PC-9 (cell line): ENCODE data around the gene SULT1C3. TPM values are rescaled to one million over a fixed set of nuclear protein-coding genes. Genes with fewer than 3 reads are reported as not detected.

Experiments
- BruUV-seq: library from RNA; stranded (reverse); fragments of 400-500 nt; replicated peaks from 2 replicates; lab custom pipeline; 2021; lab: Mats Ljungman, UMichigan
- CTCF ChIA-PET: fragments of 300-600 bp; sonication (Branson Sonifier 250); formaldehyde crosslinking; loops from one replicate; lab custom pipeline; 2022; ENCODE audit warnings: antibody characterized with exemption; lab: Charles Lee
- POLR2A ChIA-PET: fragments of 300-600 bp; sonication (Branson Sonifier 250); formaldehyde crosslinking; loops from one replicate; lab custom pipeline; 2022; ENCODE audit warnings: antibody characterized with exemption; ENCODE audit not compliant: unreplicated experiment; lab: Charles Lee
- DNase-seq, 2 experiments: peaks; one replicate each; pipeline versions ENCODE4 v3.0.0 to v3.0.0-alpha.2; 2015 to 2022; ENCODE audit warnings: mixed read lengths in 1 of 2
- H2AFZ ChIP-seq: fragments of 200-600 bp; sonication (generic); 2 replicates; pipeline ENCODE4 v1.8.1; 2017; ENCODE audit warnings: antibody characterized with exemption
- H3F3A ChIP-seq: fragments of 200-600 bp; sonication (generic); 2 replicates; pipeline ENCODE4 v1.8.1; 2017; ENCODE audit warnings: antibody characterized with exemption, mild to moderate bottlenecking, low read depth; ENCODE audit not compliant: insufficient read depth
- H3K27ac ChIP-seq: fragments of 200-600 bp; sonication (generic); 2 replicates; pipeline ENCODE4 v1.6.1; 2016; ENCODE audit warnings: mixed run types
- H3K27me3 ChIP-seq: fragments of 200-600 bp; sonication (generic); 2 replicates; pipeline ENCODE4 v1.6.1; 2016; ENCODE audit warnings: low read depth, mixed run types; ENCODE audit not compliant: insufficient read depth
- H3K36me3 ChIP-seq: fragments of 200-600 bp; sonication (generic); 2 replicates; pipeline ENCODE4 v1.6.1; 2016; ENCODE audit warnings: low read depth, mixed run types
- H3K4me1 ChIP-seq: fragments of 200-600 bp; sonication (generic); replicated peaks from 2 replicates; pipeline ENCODE4 v1.6.1; 2016; ENCODE audit warnings: mixed run types; ENCODE audit not compliant: insufficient read depth
- H3K4me2 ChIP-seq: fragments of 200-600 bp; sonication (generic); 2 replicates; pipeline ENCODE4 v1.6.1; 2017; ENCODE audit warnings: mixed run types
- H3K4me3 ChIP-seq: fragments of 200-600 bp; sonication (generic); 2 replicates; pipeline ENCODE4 v1.6.1; 2016; ENCODE audit warnings: mixed run types
- H3K79me2 ChIP-seq: fragments of 200-600 bp; sonication (generic); 2 replicates; pipeline ENCODE4 v1.6.1; 2017; ENCODE audit warnings: low read depth, mixed run types
- H3K9me2 ChIP-seq: fragments of 200-600 bp; sonication (generic); 2 replicates; pipeline ENCODE4 v1.8.1; 2017; ENCODE audit warnings: mild to moderate bottlenecking; ENCODE audit not compliant: insufficient read depth
- H3K9me3 ChIP-seq: fragments of 200-600 bp; sonication (generic); 2 replicates; pipeline ENCODE4 v1.8.1; 2016; ENCODE audit warnings: low read depth; ENCODE audit not compliant: insufficient read depth
- H4K20me1 ChIP-seq: fragments of 200-600 bp; sonication (generic); 2 replicates; pipeline ENCODE4 v1.8.1; 2017; ENCODE audit not compliant: insufficient read depth
- EZH2 ChIP-seq: fragments of 200-600 bp; sonication (generic); IDR thresholded peaks from 2 replicates; pipeline ENCODE4 v1.8.0; 2017; ENCODE audit warnings: antibody characterized with exemption, low read depth
- intact Hi-C: fragments of 100-400 bp; cut with micrococcal nuclease; formaldehyde crosslinking; loops from one replicate; pipeline ENCODE4 v1.10.0; 2022; ENCODE audit not compliant: unreplicated experiment
- total RNA-seq: library from RNA; stranded (reverse); gene quantifications from 2 replicates; pipeline ENCODE4 v1.2.3, GENCODE V29; 2021
- TF ChIP-seq, protein P1 (sequence below): fragments of 200-600 bp; sonication (generic); conservative IDR thresholded peaks from 2 replicates; pipeline ENCODE4 v1.6.1; 2017; ENCODE audit warnings: mixed run types, antibody characterized with exemption, mild to moderate bottlenecking, moderate library complexity

SULT1C3 gene
- total RNA-seq, 1 experiment from 2014 or later: not detected

DNA sequence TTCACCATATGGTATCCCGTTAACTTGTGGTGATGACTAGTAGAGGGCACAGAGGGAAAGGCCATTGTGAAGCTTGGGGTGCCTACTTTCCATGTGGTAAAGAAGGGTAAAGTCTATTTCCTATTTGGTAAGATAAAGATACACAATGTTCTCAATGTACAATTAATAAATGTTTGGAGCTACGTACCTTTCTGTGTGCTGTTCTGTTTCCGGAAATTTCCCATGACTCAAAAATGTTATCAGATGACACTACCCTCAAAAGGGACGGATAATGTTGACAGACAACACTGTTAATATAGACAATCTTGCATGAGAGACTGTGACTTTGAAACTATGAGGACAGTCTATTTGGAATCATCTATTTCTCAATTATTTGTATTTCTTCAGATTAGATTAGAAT, 4.2 kb upstream of the SULT1C3 start:
- no peak for DNase-seq
- BruUV-seq: no TSS peak
- Histone ChIP-seq H3K27me3 (no peaks in the 10 kb centered on the region), H3F3A (no peaks in the 10 kb centered on the region), H3K4me3 (no peak overlapping the region), H4K20me1 (no peaks in the 10 kb centered on the region), H3K4me2 (no peak overlapping the region), H3K27ac (no peak overlapping the region), H3K79me2 (no peaks in the 10 kb centered on the region), H3K36me3 (no peaks in the 10 kb centered on the region), H3K9me2 (no peaks in the 10 kb centered on the region), H3K9me3 (peaks cover 6% of the 10 kb centered on the region; the same call in 1 of the 2 replicates), H2AFZ (no peak overlapping the region), H3K4me1 (no peaks in the 10 kb centered on the region)
- CTCF ChIA-PET: no interaction called here
- TF ChIP-seq, protein P1, sequence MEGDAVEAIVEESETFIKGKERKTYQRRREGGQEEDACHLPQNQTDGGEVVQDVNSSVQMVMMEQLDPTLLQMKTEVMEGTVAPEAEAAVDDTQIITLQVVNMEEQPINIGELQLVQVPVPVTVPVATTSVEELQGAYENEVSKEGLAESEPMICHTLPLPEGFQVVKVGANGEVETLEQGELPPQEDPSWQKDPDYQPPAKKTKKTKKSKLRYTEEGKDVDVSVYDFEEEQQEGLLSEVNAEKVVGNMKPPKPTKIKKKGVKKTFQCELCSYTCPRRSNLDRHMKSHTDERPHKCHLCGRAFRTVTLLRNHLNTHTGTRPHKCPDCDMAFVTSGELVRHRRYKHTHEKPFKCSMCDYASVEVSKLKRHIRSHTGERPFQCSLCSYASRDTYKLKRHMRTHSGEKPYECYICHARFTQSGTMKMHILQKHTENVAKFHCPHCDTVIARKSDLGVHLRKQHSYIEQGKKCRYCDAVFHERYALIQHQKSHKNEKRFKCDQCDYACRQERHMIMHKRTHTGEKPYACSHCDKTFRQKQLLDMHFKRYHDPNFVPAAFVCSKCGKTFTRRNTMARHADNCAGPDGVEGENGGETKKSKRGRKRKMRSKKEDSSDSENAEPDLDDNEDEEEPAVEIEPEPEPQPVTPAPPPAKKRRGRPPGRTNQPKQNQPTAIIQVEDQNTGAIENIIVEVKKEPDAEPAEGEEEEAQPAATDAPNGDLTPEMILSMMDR: no peak
- no peak for TF ChIP-seq EZH2
- POLR2A ChIA-PET: no interaction called here
- intact Hi-C loops: no loop called here

DNA sequence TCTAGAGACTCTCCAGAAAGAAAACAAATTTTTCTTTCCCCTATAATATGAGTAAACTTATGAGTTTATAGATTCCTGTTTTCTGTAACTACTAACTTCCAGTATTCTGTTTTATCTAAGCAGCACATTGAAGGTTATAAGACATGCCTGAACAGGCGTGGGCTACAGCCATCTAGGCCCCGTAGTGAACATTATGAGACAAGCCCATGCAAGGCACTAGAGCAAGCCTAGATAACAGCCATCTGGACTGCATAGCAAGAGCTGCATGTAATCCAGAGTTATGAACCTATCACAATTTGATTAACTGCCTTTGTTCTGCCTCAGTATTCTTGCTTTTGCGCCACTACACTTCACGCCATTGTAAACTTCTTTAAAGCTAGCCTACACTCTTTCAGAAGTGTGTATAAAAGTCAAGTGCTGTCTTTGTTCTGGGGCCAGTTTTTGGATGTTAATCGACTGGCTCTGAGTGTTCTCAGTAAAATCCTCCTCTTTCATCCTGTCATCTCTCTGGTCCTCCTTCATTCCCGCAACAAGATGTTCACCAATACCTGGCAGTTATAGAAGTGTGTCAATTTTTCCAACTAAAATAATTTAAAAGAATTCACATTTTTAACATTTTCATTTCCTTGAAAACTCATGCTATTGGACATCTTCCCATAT, 3.0 kb upstream of the SULT1C3 start:
- no peak overlapping the region for H3K4me2 ChIP-seq
- intact Hi-C loops: no loop called here
- BruUV-seq: no TSS peak
- no peak for DNase-seq
- H3K27ac ChIP-seq: no peak overlapping the region
- H3K9me3 ChIP-seq: peaks cover 6% of the 10 kb centered on the region; the same call in 1 of the 2 replicates
- TF ChIP-seq, protein P1: no peak
- TF ChIP-seq EZH2: no peak
- ChIA-PET POLR2A (no interaction called here), CTCF (no interaction called here)
- no peaks in the 10 kb centered on the region for H4K20me1 ChIP-seq
- H3K27me3 ChIP-seq: no peaks in the 10 kb centered on the region
- H3F3A ChIP-seq: no peaks in the 10 kb centered on the region
- no peaks in the 10 kb centered on the region for H3K36me3 ChIP-seq
- no peaks in the 10 kb centered on the region for H3K9me2 ChIP-seq
- no peak overlapping the region for H2AFZ ChIP-seq
- no peak overlapping the region for H3K4me3 ChIP-seq
- no peaks in the 10 kb centered on the region for H3K79me2 ChIP-seq
- no peaks in the 10 kb centered on the region for H3K4me1 ChIP-seq

GRCh38 chr2:108240966-108241365, 1.2 kb downstream of the SULT1C3 start:
- H4K20me1 ChIP-seq: no peaks in the 10 kb centered on the region
- H3K9me2 ChIP-seq: no peaks in the 10 kb centered on the region
- H2AFZ ChIP-seq: no peak overlapping the region
- CTCF ChIA-PET: no interaction called here
- TF ChIP-seq, protein P1: no peak
- no peak for TF ChIP-seq EZH2
- intact Hi-C loops: no loop called here
- no peaks in the 10 kb centered on the region for H3K27me3 ChIP-seq
- no peak overlapping the region for H3K4me3 ChIP-seq
- H3K4me1 ChIP-seq: 0 out of 2 replicates have a peak, but pooled peaks cover 3% of the 10 kb centered on the region
- H3F3A ChIP-seq: no peaks in the 10 kb centered on the region
- no peak overlapping the region for H3K27ac ChIP-seq
- peaks cover 9% of the 10 kb centered on the region; the same call in 1 of the 2 replicates for H3K9me3 ChIP-seq
- POLR2A ChIA-PET: no interaction called here
- no peaks in the 10 kb centered on the region for H3K79me2 ChIP-seq
- H3K36me3 ChIP-seq: no peaks in the 10 kb centered on the region
- BruUV-seq: no TSS peak
- DNase-seq: no peak
- H3K4me2 ChIP-seq: no peak overlapping the region
